GM18520 (cell line): ENCODE measurements around the gene RGS11.
"Not testable (repeated sequence)": the region's sequence is repeated elsewhere in the genome, so short reads cannot be mapped to it uniquely, and the experiment has no call there.

ENCODE experiments used
- ATAC-seq: cut with Tn5 transposase; IDR thresholded peaks from one replicate; pipeline ENCODE4 v1.9.1; 2021; ENCODE audit not compliant: unreplicated experiment

RGS11 gene

DNA sequence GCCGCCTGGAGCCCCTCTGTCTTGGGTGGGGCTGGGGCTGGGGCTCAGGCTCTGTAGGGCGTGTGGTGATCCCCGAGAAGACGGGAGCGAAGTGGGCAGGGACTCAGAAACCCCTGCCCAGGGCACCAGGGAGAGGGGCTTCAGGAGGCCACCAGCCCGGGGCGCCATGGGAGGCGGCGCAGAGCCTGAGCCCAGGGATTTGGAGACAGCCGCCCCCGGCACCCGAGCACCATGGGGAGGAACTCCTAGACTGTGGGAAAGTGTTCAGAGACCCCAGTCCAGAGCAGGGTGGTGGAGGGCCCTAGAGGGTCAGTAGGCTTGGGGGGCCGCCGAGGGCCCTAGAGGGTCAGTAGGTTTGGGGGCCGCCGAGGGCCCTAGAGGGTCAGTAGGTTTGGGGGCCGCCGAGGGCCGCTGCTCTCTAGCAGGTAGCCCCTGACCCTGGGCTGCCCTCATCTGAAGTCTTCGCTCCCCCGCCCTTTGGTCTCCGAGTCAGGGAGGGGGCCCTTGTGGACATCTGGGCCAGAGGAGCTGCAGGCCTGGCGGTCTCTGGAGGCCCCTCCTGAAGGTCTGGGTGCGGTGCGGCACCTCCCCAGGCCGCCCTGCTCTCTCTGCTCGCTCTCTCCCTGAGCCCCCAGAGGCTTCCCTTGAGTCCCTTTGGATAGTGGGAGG lies 5.4 kb upstream of the RGS11 start:
- no peak for ATAC-seq

DNA sequence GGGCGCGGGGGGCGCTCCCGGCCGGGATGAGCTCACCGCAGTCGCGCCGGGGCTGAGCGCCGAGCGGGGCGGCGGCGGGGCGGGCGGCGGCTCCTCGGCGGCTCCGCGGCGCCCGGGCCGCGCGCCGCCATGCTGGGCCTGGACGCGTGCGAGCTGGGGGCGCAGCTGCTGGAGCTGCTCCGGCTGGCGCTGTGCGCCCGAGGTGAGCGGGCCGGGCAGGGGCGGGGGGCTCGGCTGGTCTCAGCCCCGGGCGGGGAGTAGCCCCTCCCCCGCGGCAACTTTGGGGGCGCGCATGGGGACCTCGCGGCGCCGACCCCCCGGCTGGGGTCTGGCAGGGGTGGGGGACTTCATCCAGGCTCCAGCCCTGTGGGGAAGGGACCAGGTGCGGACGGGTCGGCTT lies 4.8 kb upstream of the RGS11 start, which contains the start of gene ARHGDIG:
ARHGDIG (plus strand) TSS at position 40 of the 400 bp plus-strand sequence; CDS start at position 130, 90 bp downstream.
- no peak for ATAC-seq

DNA sequence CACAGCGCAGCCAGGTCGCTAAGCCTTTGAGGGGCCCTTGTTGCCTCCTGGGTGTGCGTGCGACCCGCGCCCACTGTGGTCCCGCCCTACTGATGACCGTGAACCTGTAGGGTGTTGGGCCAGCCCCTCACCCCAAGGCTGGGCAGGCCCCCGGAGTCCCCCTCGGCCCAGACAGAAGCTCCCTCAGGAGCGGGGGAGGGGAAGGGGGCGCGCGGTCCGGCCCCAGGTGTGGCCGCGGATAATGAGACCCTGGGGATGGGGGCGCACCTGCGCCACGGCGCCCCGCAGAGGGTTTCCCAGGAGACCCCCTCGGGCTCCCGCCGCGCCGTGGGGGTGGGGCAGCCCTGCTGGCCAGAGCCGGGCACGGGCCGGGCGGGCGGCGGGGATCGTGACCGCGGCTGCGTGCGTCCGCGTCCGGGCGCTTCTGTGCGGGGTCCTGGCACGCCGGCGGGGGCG lies 4.3 kb upstream of the RGS11 start:
- no peak for ATAC-seq

DNA sequence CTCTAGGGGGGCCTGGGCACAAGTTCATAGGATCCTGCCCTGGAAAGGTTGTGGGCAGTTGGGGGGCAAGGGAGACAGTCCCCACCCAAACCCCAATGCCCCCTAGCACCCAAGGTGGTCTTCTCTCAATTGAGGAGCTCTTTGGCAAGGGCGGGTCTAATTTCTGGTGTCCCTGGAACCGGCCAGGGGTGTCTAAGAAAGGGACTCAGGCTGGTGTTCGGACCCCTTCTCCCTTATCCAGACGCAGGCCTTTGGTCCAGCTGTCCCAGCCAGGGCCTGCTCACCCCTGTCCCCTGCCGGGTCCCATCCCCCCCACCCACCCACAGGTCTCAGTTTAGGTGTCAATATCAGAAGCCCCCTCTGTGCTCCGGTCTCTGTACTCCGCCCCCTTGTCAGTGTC lies 3.8 kb upstream of the RGS11 start:
- ATAC-seq = no peak

DNA sequence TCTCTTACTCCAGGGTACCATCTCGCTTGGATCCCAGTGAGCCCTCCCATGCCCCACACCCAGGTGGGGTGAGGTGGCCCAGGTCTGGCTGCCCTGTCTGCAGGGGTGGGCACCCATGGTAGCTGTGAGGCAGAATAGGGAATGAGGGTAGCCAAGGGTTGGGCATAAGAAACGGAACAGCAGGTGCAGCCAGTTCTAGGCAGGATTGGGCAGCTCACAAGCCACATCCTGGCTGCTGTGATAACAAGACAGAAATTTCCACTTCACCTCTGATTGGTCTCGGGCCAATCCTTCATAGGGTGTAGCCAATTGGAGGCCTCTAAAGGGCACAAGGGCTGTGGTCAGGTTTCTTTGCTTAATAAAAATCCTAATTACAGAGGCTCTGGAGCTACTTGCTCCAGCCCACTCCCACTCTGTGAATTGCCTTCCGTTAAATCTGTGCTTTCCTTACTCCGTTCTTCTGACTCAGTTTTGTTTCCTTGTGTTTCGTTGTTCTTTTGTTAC lies 3.2 kb upstream of the RGS11 start:
- no peak for ATAC-seq

DNA sequence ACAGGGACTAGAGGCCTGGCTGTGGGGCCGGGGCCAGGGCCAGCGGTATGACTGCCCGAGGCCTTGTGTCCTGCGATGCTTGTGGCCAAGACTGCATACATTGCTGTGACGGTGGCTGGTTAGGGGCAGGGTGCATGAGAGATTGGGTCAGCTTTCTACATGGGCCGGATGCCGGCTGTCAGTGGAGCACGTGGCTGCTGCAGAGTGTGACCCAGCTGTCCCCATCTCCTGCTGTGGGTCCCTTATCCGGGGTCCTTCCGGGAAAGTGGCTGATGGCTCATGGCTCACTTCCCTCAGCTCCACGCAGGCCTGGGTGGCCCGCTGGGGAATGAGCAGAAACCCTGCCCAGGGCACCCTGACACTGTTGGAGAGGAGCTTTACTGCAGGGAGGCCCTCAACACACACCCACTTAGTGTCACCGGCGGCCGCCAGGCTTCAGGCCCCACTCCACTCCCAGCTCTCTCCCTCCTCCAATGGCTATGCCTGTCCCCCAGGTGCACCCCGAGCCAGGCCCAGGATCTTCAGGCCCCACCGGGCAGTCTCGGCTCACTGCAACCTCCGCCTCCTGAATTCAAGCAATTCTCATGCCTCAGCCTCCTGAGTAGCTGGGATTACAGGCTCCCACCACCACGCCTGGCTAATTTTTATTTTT lies 808 bp upstream of the RGS11 start:
- no peak for ATAC-seq

DNA sequence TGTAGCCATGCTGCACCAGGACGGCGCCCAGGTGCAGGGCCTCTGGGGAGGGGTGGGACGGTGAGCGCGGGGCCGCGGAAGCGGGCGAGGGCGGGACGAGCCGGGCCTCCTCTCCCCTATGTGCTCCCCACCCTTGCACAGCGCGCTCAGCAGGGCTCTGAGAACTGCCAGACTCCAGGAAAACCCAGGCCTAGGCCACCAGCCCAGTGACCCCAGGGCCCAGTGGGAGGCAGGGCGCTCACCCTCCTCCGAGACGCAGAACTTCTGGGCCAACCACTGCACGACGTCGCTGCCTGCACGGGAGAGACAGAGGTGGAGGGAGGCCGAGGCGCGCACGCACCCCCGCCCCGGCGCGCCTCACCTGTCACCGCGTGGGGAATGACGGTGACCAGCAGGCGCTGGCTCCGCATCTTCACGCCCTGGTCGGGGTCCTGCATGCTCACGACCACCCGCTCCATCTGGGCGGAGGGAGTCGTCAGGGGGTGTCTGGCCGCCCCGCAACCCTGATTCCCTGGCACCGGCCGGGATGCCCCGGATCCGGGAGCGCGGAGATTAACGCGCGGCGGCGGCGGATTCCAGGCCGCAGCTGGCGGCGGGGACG lies 603 bp downstream of the RGS11 start:
- no peak for ATAC-seq

DNA sequence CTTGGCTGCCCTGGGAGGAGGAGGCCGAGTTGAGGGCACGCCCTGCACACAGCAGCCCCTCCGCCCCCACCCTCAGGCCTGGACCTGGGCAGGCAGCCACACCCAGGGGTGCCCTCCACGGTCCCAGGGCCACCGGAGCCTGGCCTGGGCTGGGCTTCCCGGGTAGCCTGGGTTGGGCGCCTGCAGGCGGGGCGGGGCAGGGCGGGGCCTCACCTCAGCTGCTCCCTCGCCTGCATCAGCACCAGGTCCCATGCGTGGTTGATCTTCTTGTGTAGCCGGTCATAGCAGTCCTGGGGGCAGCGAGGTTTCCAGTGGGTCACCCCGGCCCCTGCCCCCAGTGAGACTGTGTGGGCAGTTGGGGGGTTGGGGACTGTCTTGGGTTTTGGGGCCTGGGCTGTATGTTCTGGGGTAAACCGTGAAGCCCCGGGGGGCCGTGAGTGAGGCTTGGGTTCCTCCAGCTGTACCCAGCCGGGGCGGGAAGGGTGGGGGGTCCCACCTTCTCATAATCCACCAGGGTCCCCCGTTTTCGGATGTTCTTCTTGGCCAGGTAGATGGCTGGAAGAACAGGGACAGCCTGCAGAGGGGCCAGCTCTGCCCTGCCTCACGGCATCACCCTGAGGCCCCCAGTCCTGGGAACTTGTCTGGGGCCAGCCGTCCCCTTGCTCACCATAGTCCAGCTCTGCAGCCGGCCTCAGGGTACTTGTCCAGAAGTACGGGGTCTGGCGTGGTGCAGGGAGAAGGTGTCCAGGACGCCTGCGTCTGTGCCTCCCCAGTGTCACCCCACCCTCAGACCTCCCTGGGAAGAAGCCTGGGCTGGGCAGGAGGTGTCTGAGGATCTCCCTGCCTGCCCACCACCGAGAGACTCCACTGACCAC lies 2.0 kb downstream of the RGS11 start:
- no peak for ATAC-seq

DNA sequence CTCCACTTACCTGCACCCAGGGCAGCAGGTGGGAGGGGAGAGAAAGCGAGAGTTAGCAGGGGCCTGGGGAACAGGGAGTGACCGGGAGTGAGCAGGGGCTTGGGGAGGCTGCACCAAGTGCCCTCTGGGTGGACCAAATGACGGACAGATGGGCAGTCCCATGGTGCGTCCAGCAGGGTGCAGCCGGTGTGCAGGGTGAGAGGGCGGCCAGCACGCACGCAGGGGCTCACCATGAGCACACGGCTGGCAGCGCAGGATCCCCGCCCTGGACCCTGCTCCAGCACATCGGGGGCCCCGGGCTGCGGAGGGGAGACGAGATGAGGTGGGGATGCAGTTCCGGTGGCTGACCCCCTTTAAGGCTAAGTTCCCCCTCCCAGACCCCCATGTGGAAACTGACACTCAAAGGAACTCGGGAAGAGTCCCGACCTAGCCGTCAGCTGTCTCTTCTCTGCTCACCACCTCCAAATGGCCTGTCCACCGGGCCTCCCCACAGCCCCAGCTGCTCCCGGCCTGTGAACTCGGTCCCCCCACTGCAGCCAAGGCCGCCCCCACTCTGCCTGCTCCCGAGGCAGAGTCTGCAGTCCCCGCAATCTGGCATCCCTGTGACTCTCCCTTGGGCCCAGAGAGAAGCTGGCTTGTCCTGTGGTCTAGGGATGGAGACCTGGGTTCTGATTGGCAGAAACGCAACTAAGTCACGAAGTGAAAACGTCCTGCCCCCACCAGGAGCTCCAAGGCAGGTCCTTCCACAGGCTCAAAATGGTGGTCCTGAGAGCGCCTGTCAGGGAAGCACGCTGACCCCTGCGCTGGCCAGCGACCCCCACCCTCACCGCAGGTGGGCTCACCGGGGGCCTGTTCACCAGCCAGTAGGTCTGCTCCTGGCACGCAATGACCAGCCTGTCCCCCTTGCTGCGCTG lies 2.9 kb downstream of the RGS11 start:
- no peak for ATAC-seq

DNA sequence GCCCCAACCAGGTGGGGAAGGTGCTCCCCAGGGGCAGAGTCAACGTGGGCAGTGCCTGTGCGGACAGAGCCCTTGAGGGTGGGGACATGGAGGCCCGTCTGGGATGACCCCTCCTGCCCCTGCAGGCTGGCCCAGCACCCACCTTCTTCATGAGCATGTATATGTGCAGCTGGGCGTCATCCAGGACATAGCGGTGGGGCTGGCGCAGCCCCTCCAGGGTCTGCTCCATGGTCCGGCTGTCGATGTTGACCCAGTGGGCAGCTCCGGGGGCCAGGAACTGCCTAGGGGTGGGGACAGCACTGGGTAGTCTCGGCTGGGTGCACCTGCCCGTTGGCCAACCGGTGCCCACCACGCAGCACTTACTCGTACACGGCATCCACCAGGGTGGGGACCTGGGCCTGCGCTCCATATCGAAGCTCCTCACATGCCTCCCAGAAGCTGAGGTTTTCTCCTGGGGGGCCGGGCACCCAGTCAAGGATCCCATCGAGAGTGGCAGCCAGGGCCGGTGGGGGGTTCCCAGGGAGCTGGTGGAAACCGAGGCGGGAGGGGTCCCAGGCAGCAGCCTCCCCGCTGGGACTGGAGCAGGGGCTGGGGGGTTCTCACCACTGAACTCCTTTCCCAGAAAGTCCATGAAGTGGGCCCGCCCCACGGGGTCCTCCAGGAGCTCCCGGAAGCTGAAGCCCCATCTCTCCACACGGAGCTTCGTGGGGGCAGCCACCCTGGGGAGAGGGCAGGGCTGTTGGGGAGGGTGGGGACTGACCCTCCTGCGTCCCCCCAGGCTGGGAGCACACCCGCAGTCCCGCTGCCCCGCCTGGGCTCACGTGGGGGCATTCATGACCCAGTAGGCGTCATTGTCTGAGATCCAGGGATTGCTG lies 5.1 kb downstream of the RGS11 start:
- no peak for ATAC-seq

DNA sequence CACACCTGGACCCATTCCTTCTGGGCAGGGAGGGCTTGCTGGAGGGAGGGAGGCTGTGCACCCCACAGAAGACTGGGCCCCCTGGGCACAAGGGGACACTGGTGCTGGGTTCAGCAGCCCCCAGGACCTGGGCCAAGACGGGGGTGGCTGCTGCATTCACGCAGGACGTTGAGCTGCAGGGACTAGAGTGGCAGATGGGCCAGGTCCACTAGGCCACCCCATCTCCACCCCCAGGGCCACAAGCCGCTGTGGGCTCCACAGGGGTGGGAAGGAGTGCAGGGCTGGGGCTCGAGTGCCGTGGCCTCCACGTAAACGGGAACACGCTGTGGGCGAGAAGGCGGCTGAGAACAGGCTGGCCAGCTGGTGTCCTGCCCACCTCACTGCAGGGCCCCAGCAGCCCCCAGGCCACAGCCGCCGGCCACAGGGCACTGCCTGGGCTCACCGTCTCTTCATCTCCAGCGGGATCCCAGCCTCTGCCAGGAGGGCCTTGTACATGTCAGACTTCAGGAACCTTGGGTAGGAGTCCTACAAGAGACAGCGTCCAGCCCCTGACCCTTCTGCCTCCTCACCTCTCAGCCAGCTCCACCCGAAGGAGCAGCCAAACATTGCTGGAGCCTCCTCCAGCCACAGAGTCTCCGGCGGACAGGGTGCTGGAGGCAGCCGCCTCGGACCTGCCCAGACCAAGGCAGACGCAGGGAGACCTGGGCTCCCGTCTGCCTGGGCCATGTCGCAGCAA lies 6.5 kb downstream of the RGS11 start:
- ATAC-seq = no peak

DNA sequence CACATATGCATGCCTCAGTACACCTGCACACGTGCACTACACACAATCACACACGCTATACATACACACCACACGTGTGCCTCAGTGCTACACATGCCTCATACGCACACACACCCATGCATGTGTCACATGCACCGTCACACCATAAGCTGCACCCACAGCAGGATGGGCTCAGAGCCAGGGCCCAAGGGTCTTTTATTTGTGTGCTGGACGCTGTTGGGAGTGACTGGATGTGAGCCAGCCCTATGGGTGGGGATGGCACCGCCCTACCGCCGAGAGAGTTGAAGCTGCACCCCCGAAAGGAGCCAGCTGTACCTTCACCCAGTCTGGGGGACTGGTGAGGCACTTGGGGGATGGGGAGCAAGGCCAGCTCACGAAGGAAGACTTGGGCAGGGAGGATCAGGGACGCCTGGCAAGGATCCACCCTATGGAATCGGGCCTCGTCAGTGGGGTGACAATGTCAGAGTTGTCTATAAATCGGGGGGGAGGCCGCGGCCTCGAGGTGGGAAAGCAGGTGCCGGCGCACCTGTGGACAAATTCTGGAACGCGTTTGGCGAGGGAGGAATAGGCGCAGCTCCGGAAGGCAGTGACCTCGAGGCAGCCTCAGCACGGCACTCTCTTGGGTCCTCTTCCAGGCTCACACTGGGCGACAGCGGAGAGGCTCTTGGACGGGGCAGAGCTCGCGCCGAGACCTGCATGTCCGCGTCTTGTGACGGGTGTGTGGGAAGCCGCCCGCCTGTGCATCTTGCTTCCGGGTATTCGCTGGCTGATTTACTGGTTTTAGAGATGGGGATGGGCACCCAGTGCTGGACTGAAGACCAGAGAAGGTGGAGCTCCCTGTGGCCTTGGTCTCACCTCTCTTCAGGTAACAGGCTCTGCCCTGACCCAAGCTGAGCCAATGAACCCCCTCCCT lies 7.3 kb downstream of the RGS11 start:
- no peak for ATAC-seq

DNA sequence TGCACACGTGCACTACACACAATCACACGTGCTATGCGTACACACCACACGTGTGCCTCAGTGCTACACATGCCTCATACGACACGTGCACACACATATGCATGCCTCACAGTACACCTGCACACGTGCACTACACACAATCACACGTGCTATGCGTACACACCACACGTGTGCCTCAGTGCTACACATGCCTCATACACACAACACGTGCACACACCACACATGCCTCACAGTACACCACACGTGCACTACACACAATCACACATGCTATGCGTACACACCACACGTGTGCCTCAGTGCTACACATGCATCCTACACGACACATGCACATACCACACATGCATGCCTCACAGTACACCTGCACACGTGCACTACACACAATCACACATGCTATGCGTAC lies 8.2 kb downstream of the RGS11 start:
- not testable (repeated sequence) for ATAC-seq

DNA sequence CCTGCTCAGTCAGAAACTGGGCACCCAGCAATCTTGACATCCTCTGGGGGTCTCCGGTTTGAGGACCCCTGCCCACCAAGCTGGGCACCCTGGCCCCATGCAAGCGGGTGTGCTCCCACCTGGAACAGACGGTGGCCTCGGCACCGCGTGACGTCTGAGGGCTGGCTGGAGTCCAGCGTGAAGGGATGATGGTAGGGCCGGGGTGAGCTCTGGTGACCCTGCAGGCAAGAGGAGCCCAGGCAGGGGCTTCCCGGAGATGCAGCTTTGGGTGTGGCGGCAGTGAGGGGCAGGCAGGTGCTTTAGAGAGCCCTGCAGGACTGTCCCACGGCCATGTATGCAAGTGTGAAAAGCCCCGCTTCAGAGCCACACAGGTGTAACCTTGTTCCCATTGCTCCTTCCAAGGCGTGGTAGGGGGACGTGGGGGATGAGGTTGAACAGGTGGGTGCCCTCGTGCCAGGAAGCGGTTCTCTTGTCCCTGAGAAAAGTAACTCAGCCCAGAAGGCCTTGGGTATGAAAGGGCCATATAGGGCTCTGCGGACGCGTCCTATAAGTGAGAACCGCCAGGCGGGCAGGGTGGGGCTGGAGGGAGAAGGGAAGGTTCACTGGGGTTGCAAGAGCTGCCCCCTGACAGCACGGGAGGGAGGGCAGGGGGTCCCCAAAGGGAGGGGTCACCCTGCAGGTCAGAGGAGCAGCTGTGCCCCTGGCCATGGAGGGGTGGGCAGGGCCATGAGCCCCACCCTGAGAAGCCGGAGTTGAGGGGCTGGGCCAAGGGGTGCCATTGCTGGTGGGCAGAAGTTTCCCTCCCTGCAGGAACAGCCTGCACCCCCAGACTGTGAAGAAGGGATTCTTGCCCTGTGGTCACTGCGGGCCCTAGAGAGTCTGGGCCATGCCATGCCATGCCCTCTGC lies 9.2 kb downstream of the RGS11 start:
- no peak for ATAC-seq

DNA sequence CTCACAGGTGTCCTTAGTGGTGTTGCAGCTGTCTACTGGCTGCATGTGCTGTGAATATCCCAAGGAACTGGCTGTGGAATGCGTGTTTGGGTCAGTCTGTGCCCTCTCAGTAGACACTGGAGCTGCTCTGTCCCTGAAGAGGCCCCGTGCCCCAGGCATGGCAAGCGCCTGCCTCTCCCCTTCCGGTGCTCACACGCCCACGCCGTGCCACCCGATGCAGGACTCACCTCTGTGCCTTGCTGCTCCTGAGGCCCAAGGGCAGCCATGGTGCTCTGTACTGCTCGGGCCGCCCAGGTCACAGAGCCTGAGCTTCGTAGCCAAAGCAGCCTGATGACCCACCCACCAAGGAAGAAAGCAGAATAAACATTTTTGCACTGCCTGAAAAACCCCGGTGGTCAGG lies 10.0 kb downstream of the RGS11 start:
- ATAC-seq = no peak

DNA sequence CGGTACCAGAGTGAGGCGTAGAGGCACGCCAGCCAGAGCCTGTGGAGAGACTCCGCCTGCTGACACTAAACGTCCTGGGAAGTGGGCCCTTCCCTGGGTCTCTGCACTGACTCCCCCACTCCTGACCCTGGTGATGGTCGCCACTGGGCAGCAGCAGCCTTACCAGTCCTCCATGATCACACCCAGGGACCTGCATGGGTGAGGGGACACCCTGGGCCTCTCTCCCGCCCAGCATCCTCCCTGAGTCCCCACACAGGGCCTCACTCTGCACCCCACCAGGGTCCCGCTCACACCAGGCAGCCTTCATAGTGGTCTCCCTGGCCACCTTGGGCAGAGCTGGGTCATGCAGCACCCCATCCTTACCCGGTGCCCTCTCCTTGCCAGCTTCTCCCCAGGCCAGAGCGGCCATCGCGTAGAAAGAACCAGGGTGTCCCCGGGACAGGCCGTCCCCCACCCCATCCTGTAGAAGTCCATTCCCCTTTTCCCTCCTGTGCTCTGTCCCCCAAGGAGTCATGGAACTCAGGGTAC lies 10.7 kb downstream of the RGS11 start:
- no peak for ATAC-seq
